GM19463 (cell line): Measurements from ENCODE around the gene IRS1.
A peak's percentile ranks its signal among the peaks of the same experiment; 100 is the strongest.
"Not testable (repeated sequence)": the region's sequence is repeated elsewhere in the genome, so short reads cannot be mapped to it uniquely, and the experiment has no call there.

Experiments used
- ATAC-seq: cut with Tn5 transposase; IDR thresholded peaks from one replicate; pipeline ENCODE4 v1.9.1; 2021; ENCODE audit warnings: mild to moderate bottlenecking, moderate library complexity; ENCODE audit not compliant: unreplicated experiment

Gene IRS1, protein sequence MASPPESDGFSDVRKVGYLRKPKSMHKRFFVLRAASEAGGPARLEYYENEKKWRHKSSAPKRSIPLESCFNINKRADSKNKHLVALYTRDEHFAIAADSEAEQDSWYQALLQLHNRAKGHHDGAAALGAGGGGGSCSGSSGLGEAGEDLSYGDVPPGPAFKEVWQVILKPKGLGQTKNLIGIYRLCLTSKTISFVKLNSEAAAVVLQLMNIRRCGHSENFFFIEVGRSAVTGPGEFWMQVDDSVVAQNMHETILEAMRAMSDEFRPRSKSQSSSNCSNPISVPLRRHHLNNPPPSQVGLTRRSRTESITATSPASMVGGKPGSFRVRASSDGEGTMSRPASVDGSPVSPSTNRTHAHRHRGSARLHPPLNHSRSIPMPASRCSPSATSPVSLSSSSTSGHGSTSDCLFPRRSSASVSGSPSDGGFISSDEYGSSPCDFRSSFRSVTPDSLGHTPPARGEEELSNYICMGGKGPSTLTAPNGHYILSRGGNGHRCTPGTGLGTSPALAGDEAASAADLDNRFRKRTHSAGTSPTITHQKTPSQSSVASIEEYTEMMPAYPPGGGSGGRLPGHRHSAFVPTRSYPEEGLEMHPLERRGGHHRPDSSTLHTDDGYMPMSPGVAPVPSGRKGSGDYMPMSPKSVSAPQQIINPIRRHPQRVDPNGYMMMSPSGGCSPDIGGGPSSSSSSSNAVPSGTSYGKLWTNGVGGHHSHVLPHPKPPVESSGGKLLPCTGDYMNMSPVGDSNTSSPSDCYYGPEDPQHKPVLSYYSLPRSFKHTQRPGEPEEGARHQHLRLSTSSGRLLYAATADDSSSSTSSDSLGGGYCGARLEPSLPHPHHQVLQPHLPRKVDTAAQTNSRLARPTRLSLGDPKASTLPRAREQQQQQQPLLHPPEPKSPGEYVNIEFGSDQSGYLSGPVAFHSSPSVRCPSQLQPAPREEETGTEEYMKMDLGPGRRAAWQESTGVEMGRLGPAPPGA (N-terminal part only)

DNA sequence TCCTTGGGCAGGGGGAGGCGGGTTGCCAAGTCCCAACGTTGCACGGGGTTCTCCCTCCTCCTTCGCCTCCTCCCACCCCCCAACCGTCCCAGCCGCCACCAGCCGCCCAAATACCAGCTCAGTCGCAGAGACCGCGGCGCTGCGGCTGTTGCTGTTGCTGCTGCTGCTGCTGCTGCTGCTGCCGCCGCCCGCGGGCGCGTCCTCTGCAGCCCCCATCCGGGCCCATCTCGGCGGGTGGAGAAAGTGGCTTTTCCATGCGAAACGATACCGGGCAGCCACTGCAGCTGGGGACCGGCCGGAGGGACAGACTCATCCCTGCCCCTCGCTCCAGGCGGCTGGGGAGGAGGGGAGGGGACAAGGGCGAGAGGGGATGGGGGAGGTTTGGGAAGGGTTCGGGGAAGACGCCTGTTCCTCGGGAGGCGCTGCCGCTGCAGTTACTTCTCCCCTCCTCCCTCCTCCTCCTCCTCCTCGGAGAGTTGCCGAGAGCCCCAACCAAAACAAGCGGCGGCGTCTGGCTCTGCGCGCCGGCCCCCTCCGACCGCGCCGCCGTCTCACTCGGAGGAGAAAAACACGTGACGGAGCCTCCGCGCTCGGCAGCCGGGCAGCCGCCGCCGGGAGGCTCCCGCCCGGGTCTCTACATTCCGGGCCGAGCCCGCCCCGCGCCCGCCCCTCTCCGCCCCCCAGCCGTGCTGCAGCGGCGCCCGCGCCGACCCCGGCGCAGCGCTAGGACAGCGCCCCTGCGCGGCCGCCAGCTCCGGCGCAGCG lies at the start of gene IRS1:
IRS1 (minus strand) TSS at position 610 of the 765 bp plus-strand sequence. CDS start 1,082 bp downstream, outside the sequence.
- ATAC-seq: peak; percentile 28

DNA sequence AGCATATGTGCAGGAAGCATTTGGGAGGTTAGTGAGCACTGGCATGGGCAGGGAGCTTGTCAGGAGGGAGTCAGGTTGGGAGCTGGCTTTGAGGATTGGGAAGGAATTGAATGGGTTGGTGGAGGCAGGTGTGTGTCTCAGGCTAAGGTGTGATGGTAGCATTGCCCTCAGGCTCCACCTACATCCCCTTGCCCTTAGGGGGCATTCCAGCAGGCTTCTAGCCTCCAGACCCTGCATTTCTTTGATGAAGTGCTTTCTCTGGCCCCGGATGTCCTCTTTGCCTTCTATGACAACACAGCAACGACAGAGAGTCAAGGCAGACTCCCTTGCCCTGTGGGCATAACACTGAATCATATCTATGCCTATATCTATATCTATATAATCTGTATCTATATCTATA lies 49.7 kb upstream of the IRS1 start:
- no peak for ATAC-seq

DNA sequence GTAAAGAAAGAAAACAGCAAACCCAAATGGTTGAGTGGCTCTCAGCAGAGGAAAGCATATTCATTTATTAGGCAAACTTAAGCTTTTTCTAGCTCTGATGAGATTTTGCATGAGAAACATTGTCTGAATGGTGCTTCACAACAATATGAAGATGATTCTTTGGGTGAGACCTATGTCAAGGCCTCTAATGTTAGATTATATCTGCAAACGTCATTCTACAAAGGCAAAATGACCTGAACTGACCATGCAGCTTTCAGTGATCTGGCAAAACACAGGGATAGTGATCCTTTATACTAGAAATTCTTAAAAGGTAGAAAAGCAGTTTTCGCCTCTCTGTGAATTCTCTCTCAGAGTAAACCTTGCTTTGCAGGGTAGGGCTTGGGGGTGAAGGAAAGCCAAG lies 47.9 kb upstream of the IRS1 start:
- no peak for ATAC-seq

DNA sequence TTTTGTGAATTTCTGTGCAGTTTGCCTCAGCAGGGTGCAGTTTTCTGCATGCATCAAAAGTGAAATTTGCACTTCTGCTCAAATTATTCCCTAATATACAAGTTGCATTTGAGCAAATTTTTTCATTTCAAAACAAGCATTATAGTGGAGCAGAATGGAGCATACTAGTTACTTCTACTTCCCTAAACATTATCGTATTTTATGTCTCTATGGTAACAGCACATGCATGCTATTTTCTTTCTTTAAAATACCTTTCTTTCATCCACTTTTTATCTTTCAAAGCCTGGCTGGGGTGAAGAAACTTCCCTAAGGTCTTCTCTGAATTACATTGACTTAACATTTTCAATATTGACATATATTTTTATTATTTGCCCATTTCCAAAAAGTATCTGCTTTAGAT lies 47.5 kb upstream of the IRS1 start:
- no peak for ATAC-seq

DNA sequence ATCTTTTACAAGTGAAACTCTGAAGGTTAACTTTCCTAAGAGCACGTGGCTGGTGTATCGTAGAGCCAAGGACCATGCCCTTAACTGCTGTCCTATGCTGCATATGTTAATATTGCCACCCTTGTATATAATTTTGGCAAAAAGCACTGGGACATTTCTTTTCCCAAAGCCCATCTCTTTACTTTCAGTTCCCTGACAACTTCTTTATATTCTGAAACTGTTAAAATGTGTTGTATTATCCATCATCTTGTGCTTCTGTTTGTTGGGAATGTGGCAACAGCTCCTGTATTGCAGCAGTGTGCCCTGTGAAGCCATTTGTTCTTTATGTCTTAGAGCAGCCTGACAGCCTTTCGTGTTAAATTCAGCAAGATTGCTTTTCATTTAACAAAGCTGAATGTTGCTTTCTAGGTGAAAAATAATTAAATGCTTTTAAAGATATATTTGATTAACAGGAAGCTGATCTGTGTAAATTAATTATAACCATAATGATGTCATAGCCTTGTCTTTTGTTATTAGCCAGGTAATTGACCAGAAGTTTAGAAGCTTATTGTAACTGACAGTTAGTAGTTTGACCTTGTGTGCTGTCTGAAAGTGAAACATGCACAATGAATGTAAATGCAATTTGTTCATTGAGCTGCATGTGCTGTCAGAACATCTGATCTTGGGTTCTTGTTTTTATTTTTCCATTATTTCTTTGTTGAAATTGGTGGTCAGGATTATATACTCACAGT lies 45.9 kb upstream of the IRS1 start:
- peak; percentile 66 for ATAC-seq

DNA sequence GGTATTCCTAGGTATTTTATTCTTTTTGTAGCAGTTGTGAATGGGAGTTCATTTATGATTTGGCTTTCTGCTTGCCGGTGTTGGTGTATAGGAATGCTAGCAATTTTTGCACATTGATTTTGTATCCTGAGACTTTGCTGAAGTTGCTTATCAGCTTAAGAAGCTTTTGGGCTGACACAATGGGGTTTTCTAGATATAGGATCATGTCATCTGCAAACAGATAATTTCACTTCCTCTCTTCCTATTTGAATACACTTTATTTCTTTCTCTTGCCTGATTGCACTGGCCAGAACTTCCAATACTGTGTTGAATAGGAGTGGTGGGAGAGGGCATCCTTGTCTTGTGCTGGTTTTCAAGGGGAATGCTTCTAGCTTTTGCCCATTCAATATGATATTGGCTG lies 43.4 kb upstream of the IRS1 start:
- ATAC-seq: not testable (repeated sequence)

DNA sequence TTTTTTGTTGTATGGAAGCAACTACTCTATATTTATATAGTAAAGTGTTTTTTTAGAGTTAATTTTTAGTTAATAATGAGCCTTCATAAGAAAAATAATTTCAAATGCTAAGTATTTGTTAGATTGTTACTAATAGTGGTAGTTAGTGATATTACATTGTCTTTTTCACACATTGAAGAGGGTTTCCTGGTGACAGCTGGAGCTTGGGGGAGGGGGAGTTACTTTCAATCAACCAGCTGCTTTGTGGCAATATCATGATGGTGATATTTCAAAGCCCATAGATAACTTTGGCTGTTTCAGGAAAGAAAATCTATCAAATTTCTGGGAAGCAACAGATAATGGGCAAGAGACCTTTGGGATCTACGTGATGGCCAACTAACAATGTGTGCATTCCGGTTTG lies 40.3 kb upstream of the IRS1 start:
- ATAC-seq: no peak

DNA sequence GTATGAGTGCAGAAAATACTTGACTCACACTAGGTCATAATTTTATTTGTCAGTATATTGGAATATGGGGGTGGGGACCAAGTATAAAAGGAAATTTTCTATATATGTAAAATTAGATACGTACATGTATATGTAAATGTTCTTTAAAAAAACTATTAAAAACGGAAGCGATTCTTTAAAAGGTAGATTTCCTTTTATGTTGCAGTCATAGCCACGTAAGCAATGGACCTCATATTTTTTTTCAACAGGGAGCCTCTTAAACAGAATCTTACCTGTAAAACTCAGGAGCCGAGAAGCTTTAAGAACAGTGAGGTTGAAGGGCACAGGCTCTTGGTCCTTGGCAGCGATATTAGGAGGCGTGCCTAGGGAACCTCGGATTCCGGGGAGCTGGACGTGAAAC lies 39.5 kb upstream of the IRS1 start:
- ATAC-seq: no peak

DNA sequence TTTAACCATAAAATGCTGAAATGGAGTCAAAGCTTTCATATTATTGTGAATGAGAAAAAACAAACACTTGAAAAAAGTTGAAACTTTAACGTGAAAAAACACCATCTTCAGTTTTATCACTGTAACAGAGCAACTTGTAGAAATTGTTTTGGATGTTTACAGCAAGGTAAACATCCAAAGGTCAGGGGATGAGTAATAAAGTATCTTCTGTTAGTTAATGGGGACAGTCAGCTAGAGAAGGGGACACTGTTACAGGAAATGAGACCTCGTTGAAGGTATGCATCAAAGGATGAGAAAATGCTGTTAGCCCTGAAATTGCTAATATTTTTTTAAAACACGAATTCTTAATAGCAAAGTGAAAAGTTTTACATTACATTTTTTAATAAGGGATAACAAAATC lies 39.1 kb upstream of the IRS1 start:
- ATAC-seq: no peak

DNA sequence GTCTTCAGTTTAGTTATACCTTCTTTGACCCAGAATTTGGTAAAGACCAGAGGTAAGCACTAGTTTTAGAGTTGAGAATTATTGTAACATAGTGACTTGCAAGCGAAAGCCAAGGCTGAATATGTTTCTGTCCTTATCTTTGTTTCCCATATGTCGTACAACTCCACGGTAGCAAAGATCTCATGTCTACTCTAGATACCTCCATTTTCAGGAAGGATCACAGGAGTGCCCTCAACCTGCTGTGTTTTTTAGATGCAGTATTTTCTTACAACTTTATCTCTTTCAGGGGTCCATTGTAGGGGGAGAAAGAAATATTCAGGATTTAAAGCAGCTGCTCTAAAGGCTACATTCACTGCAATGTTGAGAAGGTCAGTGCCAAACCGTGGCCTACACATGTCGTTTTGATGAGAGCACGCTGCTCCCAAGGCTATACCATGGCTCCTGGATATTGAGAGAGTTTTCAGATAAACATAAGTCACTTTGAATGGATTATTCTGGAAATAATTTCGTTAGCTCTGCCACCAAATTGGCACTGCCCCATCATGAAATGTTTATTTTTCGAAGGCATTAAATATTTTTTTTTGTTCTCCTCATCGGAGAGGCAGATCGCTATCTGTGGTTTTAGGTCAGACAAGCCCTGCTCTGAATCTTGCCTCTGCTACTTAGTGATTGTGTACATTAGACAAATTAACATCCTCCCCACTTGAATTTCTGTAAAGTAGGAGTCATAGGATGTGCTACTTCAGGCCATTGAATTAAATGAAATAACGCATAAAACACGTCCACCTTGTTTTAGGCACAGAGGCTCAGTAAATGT lies 38.4 kb upstream of the IRS1 start:
- no peak for ATAC-seq

DNA sequence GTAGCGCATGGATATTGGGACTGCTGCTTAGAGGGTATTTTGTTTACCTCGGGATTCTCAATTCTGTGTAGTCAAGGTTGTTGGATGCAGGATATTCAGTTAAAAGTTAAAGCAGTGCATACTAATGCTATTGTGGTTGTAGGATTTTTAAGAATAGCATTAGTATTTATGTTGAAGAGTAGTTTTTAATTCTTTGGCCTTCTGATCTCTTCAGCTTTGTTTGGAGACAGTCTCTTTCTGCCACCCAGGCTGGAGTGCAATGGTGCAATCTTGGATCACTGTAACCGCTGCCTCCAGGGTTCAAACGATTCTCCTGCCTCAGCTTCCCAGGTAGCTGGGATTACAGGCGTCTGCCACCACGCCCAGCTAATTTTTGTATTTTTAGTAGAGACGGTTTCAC lies 37.7 kb upstream of the IRS1 start:
- ATAC-seq: no peak

DNA sequence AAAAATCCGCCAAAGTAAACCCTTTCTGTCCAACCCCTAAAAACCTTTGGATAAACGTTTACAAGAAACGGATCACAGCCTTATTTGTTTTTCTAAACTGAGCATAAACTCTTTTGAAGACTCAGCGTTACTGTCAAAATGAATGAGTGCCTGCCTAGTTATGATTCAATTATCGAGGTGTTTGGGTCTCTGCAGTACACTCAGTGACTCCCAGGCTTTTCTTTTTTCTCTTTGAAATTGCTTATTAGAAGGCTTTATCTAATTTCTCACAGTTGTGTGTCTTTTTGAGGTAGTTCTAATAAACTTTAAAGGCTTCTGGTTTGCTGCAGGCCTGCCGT lies 36.9 kb upstream of the IRS1 start:
- peak; percentile 3 for ATAC-seq

DNA sequence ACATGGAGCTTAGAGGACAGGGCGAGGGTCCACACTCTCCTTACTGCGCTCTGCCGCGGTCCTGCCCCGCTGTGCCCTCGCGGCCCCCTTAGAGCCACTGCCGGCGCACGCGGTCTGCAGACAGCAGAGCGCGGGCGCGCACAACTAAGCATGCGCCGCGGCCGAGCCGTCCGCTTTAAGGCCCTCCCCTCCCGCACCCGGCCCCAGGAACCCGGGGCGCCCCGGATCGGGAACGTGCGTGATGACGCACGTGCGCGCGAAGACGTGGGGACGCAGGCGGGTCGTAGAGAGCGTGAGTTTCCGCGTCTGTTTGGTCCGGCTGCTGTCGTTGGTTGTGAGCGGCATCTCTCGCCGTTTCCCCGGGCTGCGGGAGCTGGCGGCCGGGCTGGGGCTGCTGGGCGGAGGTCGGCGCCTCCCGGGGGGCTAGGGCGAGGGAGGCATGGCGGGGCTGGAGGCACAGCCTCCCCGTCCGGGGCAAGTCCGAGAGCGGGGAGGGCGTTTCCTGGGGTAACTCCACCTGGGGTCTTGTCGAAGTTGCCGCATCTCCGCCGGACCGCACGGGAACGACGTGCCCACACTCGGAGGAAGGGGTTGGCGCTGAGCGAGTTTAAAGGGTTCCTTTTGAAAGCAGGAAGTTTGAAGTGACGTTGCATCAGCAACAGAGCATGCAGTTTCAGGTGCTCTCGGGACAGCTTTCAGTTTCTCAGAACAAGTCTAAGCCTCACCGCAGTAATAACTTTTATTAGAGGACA lies 36.4 kb upstream of the IRS1 start, which contains the start of gene RHBDD1:
RHBDD1 (plus strand) TSS at position 259 of the 752 bp plus-strand sequence. CDS start 28,640 bp downstream, outside the sequence.
- peak; percentile 80 for ATAC-seq

DNA sequence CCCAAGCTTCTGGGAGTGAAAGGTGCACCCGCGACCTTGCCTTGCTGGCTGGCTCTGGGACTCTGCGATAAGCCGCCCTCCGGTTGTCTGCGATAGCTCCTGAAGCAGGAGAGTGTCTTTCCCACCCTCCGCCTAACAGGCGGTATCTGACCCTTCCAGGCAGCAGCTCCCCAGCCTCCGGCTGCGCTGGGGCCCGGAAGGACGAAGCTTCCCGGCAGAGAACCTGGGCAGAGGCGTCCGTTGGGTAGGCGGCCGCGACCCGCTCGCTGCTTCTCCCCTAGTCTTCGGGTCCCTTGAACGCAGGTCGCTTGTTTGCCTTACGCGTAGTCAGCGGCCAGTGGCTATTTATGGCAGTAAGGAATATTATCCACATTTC lies 35.8 kb upstream of the IRS1 start:
- peak; percentile 22 for ATAC-seq

DNA sequence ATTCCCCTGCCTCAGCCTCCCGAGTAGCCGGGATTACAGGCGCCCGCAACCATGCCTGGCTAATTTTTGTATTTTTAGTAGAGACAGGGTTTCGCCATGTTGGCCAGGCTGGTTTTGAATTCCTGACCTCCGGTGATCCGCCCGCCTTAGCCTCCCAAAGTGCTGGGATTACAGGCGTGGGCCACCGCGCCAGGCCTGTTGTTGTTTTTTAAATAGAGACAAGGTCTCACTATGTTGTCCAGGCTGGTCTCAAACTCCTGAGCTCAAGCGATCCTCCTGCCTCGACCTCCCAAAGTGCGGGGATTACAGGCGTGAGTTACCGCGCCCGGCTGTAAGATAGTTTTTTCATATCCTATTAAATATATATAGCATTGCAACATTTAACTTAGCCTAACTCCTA lies 35.3 kb upstream of the IRS1 start:
- not testable (repeated sequence) for ATAC-seq

DNA sequence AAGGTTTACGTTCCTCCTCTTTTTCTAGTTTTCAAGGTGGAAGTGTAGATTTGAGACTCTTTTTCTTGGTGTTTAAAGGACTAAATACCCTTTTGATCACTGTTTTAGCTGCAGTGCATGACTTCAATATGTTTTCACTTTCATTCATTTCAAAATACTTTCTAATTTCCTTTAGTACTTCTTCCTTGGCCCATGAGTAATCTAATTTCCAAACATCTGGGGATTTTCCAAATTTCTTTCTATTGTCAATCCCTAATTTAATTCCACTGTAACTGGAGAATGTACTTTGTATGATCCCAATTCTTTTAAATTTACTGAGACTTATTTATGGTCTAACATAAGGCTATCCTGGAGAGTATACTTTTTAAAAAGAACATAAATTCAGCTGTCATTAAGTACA lies 32.4 kb upstream of the IRS1 start:
- ATAC-seq: no peak

DNA sequence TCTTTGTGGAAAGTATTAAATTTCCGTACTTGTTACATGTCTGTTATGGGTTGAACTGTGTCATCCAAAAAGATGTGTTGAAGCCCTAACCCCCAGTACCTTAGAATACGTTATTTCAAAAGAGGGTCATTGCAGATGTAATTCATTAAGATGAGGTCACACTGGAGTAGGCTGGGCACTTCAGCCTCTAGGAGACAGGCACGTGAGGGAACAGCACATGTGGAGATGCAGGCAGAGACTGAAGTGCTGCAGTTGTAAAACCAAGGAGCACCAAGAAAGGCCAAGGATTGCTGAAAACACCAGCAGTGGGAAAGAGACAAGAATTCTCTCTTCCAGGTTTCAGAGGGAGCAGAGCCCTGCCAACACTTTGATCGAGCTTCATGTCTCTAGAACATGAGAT lies 31.6 kb upstream of the IRS1 start:
- no peak for ATAC-seq

DNA sequence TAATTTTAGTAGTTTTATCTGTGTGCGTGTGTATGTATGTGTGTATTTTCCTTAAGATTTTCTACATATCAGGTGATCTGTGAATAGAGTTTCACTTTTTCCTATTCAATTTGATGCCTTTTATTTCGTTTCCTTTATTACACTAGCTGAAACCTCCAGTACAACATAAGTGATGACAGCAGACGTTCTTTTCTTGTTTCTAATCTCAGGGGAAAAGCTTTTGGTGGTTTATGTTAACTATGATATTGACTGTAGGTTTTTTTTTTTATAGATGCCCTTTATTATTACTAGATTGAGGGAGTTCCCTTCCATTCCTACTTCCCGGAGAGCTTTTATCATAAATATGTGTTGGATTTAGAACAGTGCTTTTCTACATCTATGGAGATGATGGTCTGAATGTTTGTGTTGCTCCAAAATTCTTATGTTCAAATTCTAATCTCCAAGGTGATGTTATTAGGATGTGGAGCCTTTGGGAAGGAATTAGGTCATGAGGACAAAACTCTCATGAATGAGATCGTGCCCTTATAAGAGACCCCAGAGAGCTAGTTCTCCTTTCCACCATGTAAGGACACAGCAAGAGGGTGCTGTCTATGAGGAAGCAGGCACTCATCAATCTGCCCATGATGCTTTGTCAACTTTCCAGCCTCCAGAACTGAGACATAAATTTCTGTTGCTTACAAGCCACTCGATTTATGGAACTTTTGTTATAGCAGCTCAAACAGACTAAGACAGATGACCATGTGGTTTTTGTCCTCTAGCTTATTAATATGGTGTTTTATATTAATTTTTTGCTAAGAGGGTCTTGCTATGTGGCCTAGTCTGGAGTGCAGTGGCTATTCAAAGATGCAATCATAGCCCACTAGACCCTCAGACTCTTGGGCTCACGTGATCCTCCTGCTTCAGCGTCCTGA lies 30.4 kb upstream of the IRS1 start:
- no peak for ATAC-seq
